PFSK-1 (cell line): Measurements from ENCODE around the gene CFAP65.

ENCODE experiments used
- FOXP2 ChIP-seq: optimal IDR thresholded peaks from 2 replicates; pipeline ENCODE3; 2011; ENCODE audit warnings: borderline replicate concordance, control low read depth, inconsistent platforms; ENCODE audit not compliant: insufficient read depth; ENCODE audit errors: extremely low read length, extremely low read depth
- POLR2AphosphoS5 ChIP-seq: IDR thresholded peaks from 2 replicates; pipeline ENCODE4 v1.6.1; 2012; ENCODE audit warnings: low read depth, mild to moderate bottlenecking, control low read depth, low read length, moderate library complexity
- REST ChIP-seq, 2 experiments: IDR thresholded peaks; 2 replicates each; pipeline versions ENCODE4 v1.6.1 to v1.8.0; 2011 to 2012; ENCODE audit warnings: low read depth in 2 of 2, low read length in 2 of 2, control low read depth in 1 of 2, inconsistent platforms in 1 of 2, mild to moderate bottlenecking in 1 of 2, moderate library complexity in 1 of 2; ENCODE audit not compliant: insufficient read depth in 1 of 2

DNA sequence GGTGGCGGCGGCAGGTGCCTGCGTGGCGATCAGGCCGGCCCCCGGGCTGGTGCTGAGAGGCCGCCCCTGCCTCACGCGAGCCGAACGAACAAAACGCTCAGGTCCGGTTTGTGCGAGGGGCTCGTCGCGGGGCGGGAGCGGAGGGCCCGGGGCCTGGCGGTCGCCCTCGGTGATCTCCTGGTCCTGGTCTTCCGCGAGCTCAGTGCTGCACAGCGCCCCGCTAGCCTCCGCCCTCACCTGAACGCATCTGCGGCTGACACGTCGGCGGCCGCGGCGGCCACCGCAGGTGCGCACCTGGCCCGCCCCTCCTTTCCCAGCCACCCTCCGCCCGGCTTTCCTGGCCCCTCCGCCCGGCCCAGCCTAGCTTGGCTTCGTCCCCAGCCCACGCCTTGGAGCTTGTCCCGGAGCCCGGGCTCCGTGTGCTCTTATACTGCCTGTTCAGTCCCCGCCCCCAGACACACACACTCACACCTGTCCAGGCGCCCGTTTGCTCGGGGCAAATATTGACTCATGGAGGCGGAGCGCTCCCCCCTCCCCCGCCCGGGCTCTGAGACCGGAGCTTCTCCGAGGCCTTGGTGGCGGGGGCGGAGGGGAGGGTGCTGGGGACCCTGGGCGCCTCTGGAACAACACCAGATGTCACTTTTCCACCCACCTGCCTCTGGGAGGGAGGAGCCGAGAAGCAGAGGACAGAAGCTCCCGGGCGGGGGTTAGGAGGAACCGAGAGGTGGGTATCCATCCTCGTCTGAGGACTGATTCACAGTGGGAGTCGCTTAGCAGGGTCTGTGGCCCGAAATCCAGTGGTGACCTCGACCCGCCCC, 39.5 kb downstream of the CFAP65 start:
- TF ChIP-seq FOXP2 (no peak), POLR2AphosphoS5 (no peak), REST (IDR thresholded peaks at IDR 0.05; ENCODE audit: insufficient read depth in 1 of 2, low read depth in 2 of 2, low read length in 2 of 2) (no peak)
